Lower leg skin (tissue), 3 donors: ENCODE measurements around the gene PCDHA8.

Source experiments
- CTCF ChIP-seq, 3 donors: fragments of 450-650 bp; IDR thresholded peaks; one replicate each; pipeline ENCODE4 v1.5.1; 2016; ENCODE audit warnings: antibody characterized with exemption in 3 of 3, mild to moderate bottlenecking in 3 of 3, moderate library complexity in 2 of 3
- POLR2A ChIP-seq, 2 donors: fragments of 450-650 bp; IDR thresholded peaks; one replicate each; pipeline ENCODE4 v1.6.1; 2016 to 2017; ENCODE audit warnings: antibody characterized with exemption in 2 of 2, mild to moderate bottlenecking in 1 of 2, moderate library complexity in 1 of 2

DNA sequence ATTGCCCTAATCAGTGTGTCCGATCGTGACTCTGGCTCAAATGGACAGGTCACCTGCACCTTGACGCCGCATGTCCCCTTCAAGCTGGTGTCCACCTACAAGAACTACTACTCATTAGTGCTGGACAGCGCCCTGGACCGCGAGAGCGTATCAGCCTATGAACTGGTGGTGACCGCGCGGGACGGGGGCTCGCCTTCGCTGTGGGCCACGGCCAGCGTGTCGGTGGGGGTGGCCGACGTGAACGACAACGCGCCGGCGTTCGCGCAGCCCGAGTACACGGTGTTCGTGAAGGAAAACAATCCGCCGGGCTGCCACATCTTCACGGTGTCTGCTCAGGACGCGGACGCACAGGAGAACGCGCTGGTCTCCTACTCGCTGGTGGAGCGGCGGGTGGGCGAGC lies 42.4 kb downstream of the PCDHA8 start:
- TF ChIP-seq CTCF (IDR thresholded peaks at IDR 0.05) (no peak), POLR2A (IDR thresholded peaks at IDR 0.05) (no peak)
